Measurements from ENCODE around the gene PLAU.
"Not testable (repeated sequence)": the region's sequence is repeated elsewhere in the genome, so short reads cannot be mapped to it uniquely, and the experiment has no call there.

PLAU gene

GRCh38 chr10:73900064-73900463 lies 10.9 kb upstream of the PLAU start:
- DNase-seq = no peak

GRCh38 chr10:73901261-73901660 lies 9.7 kb upstream of the PLAU start:
- DNase-seq = no peak

- DNase-seq = no peak
Observed at GRCh38 chr10:73902351-73902750, 8.6 kb upstream of the PLAU start.

- DNase-seq = no peak
Observed at GRCh38 chr10:73905256-73906020, 5.5 kb upstream of the PLAU start.

GRCh38 chr10:73906524-73907447 lies 4.1 kb upstream of the PLAU start:
- no peak for DNase-seq

GRCh38 chr10:73907841-73908517 lies 3.0 kb upstream of the PLAU start:
- DNase-seq = no peak

- DNase-seq = no peak
Observed at GRCh38 chr10:73908853-73909539, 1.9 kb upstream of the PLAU start.

- DNase-seq = no peak
Observed at GRCh38 chr10:73909540-73910115, 1.3 kb upstream of the PLAU start.

GRCh38 chr10:73910401-73910763 lies 550 bp upstream of the PLAU start:
- no peak for DNase-seq

GRCh38 chr10:73911553-73912004 lies 647 bp downstream of the PLAU start:
- no peak for DNase-seq

GRCh38 chr10:73914036-73914435 lies 3.1 kb downstream of the PLAU start:
- DNase-seq = no peak

- DNase-seq = no peak
Observed at GRCh38 chr10:73915206-73915851, 4.4 kb downstream of the PLAU start.

GRCh38 chr10:73916761-73917470 lies 6.0 kb downstream of the PLAU start:
- DNase-seq = no peak

GRCh38 chr10:73917566-73918305 lies 6.8 kb downstream of the PLAU start:
- no peak for DNase-seq

GRCh38 chr10:73919481-73919880 lies 8.5 kb downstream of the PLAU start:
- not testable (repeated sequence) for DNase-seq

GRCh38 chr10:73920089-73920488 lies 9.2 kb downstream of the PLAU start:
- DNase-seq = no peak

- DNase-seq = no peak
Observed at GRCh38 chr10:73922007-73922863, 11.3 kb downstream of the PLAU start.

GRCh38 chr10:73922864-73923133 lies 11.9 kb downstream of the PLAU start:
- DNase-seq = no peak

- DNase-seq = no peak
Observed at GRCh38 chr10:73923935-73924598, 13.1 kb downstream of the PLAU start.

Measured in NCI-H1105 (cell line).